OCI-LY7 (cell line): ENCODE data around the gene PLXDC2. TPM values are rescaled to one million over a fixed set of nuclear protein-coding genes. Genes with fewer than 3 reads are reported as not detected.

Source experiments
- BruUV-seq: library from RNA; stranded (reverse); fragments of 400-500 nt; replicated peaks from 2 replicates; lab custom pipeline; 2021; lab: Mats Ljungman, UMichigan
- CTCF ChIA-PET: fragments of 300-600 bp; sonication (Branson Sonifier 250); formaldehyde crosslinking; loops from one replicate; lab custom pipeline; 2022; ENCODE audit warnings: antibody characterized with exemption; ENCODE audit not compliant: unreplicated experiment; lab: Charles Lee
- POLR2A ChIA-PET: fragments of 300-600 bp; sonication (Branson Sonifier 250); formaldehyde crosslinking; loops from one replicate; lab custom pipeline; 2022; ENCODE audit warnings: antibody characterized with exemption; lab: Charles Lee
- DNase-seq: peaks from one replicate; pipeline ENCODE4 v3.0.0-alpha.2; 2015; ENCODE audit warnings: low spot score
- H2AFZ ChIP-seq: fragments of 200-600 bp; sonication (generic), shearing (Covaris generic); 2 replicates; pipeline ENCODE4 v1.6.1; 2014; ENCODE audit warnings: mild to moderate bottlenecking, antibody characterized with exemption, low read length, moderate library complexity
- H3K27ac ChIP-seq: fragments of 200-600 bp; sonication (generic); 2 replicates; pipeline ENCODE4 v1.5.1; 2014; ENCODE audit warnings: mixed run types, low read depth, mild to moderate bottlenecking, moderate library complexity, low read length, inconsistent platforms; ENCODE audit not compliant: poor library complexity, severe bottlenecking
- H3K36me3 ChIP-seq: fragments of 200-600 bp; sonication (generic); 2 replicates; pipeline ENCODE4 v1.6.1; 2014; ENCODE audit warnings: mild to moderate bottlenecking, antibody characterized with exemption, low read length, moderate library complexity, mixed read lengths; ENCODE audit not compliant: insufficient read depth
- H3K4me1 ChIP-seq: fragments of 200-600 bp; sonication (generic); 2 replicates; pipeline ENCODE4 v1.5.1; 2014; ENCODE audit warnings: mild to moderate bottlenecking, low read length; ENCODE audit not compliant: insufficient read depth, poor library complexity, severe bottlenecking
- H3K4me2 ChIP-seq: fragments of 200-600 bp; sonication (generic); 2 replicates; pipeline ENCODE4 v1.6.1; 2014; ENCODE audit warnings: mild to moderate bottlenecking, low read length
- H3K4me3 ChIP-seq: fragments of 200-600 bp; sonication (generic); 2 replicates; pipeline ENCODE4 v1.5.1; 2014; ENCODE audit warnings: mild to moderate bottlenecking, low read depth, low read length; ENCODE audit not compliant: poor library complexity, severe bottlenecking
- H3K79me2 ChIP-seq: fragments of 200-600 bp; sonication (generic); 2 replicates; pipeline ENCODE4 v1.6.1; 2016; ENCODE audit warnings: low read depth, mild to moderate bottlenecking, low read length, moderate library complexity, mixed read lengths; ENCODE audit not compliant: insufficient read depth
- H3K9me2 ChIP-seq: fragments of 200-600 bp; sonication (generic); 2 replicates; pipeline ENCODE4 v1.6.1; 2016; ENCODE audit warnings: mild to moderate bottlenecking, low read length, mixed read lengths; ENCODE audit not compliant: insufficient read depth
- H3K9me3 ChIP-seq: fragments of 200-600 bp; sonication (generic); 2 replicates; pipeline ENCODE4 v1.6.1; 2014; ENCODE audit warnings: mild to moderate bottlenecking, mixed run types, low read length, mixed read lengths
- H4K20me1 ChIP-seq: fragments of 200-600 bp; sonication (generic); 2 replicates; pipeline ENCODE4 v1.6.1; 2014; ENCODE audit warnings: mild to moderate bottlenecking, antibody characterized with exemption, low read length, moderate library complexity, mixed read lengths; ENCODE audit not compliant: insufficient read depth
- EZH2phosphoT487 ChIP-seq: fragments of 200-600 bp; sonication (generic); IDR thresholded peaks from 2 replicates; pipeline ENCODE4 v1.6.1; 2018; ENCODE audit warnings: low read depth, borderline replicate concordance, mild to moderate bottlenecking, mixed run types, antibody characterized with exemption, low read length, moderate library complexity, mixed read lengths
- intact Hi-C: fragments of 100-400 bp; cut with micrococcal nuclease; formaldehyde crosslinking; loops from one replicate; pipeline ENCODE4 v1.10.0; 2022; ENCODE audit not compliant: unreplicated experiment
- total RNA-seq, 2 experiments: library from RNA; depleted of rRNA in 1 of 2; stranded (reverse); fragments of >200 nt in 1 of 2; shearing (Covaris generic) in 1 of 2; gene quantifications; 2 replicates each; pipeline ENCODE4 v1.2.3, GENCODE V29; 2014 to 2022
- TF ChIP-seq, protein P1 (sequence below): fragments of 200-600 bp; sonication (generic); conservative IDR thresholded peaks from 2 replicates; pipeline ENCODE4 v1.5.1; 2014; ENCODE audit warnings: mild to moderate bottlenecking, antibody characterized with exemption, low read length, moderate library complexity, mixed read lengths

The PLXDC2 gene
- total RNA-seq, 2 experiments from 2014 or later: not detected

GRCh38 chr10:19785366-19785765, 30.9 kb upstream of the PLXDC2 start:
- no peaks in the 10 kb centered on the region for H3K9me2 ChIP-seq
- no peak for TF ChIP-seq EZH2phosphoT487
- TF ChIP-seq, protein P1, sequence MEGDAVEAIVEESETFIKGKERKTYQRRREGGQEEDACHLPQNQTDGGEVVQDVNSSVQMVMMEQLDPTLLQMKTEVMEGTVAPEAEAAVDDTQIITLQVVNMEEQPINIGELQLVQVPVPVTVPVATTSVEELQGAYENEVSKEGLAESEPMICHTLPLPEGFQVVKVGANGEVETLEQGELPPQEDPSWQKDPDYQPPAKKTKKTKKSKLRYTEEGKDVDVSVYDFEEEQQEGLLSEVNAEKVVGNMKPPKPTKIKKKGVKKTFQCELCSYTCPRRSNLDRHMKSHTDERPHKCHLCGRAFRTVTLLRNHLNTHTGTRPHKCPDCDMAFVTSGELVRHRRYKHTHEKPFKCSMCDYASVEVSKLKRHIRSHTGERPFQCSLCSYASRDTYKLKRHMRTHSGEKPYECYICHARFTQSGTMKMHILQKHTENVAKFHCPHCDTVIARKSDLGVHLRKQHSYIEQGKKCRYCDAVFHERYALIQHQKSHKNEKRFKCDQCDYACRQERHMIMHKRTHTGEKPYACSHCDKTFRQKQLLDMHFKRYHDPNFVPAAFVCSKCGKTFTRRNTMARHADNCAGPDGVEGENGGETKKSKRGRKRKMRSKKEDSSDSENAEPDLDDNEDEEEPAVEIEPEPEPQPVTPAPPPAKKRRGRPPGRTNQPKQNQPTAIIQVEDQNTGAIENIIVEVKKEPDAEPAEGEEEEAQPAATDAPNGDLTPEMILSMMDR: no peak
- H4K20me1 ChIP-seq: no peaks in the 10 kb centered on the region
- H3K36me3 ChIP-seq: no peaks in the 10 kb centered on the region
- H3K9me3 ChIP-seq: no peaks in the 10 kb centered on the region
- no peak overlapping the region for H2AFZ ChIP-seq
- no peak overlapping the region for H3K4me3 ChIP-seq
- H3K27ac ChIP-seq: no peak overlapping the region
- ChIA-PET POLR2A (no interaction called here), CTCF (no interaction called here)
- H3K4me1 ChIP-seq: no peaks in the 10 kb centered on the region
- BruUV-seq: no TSS peak
- intact Hi-C loops: no loop called here
- no peak overlapping the region for H3K4me2 ChIP-seq
- no peak for DNase-seq
- no peaks in the 10 kb centered on the region for H3K79me2 ChIP-seq

- peak; percentile 30 for DNase-seq
- H3K4me3 ChIP-seq: no peak overlapping the region
- CTCF ChIA-PET: no interaction called here
- H4K20me1 ChIP-seq: no peaks in the 10 kb centered on the region
- intact Hi-C loops: no loop called here
- no peak overlapping the region for H3K4me2 ChIP-seq
- no peak for TF ChIP-seq EZH2phosphoT487
- TF ChIP-seq, protein P1: peak; percentile 91
- H3K79me2 ChIP-seq: no peaks in the 10 kb centered on the region
- H2AFZ ChIP-seq: no peak overlapping the region
- no TSS peak for BruUV-seq
- H3K36me3 ChIP-seq: no peaks in the 10 kb centered on the region
- H3K9me3 ChIP-seq: no peaks in the 10 kb centered on the region
- no peaks in the 10 kb centered on the region for H3K9me2 ChIP-seq
- H3K27ac ChIP-seq: no peak overlapping the region
- H3K4me1 ChIP-seq: no peaks in the 10 kb centered on the region
- POLR2A ChIA-PET: interaction anchor here (0.6 kb wide), 1 partner anchor 1655 kb away, joined by 4 read pairs; no protein-coding TSS in a partner anchor
Observed at GRCh38 chr10:19788075-19788686, 28.1 kb upstream of the PLXDC2 start.

DNA sequence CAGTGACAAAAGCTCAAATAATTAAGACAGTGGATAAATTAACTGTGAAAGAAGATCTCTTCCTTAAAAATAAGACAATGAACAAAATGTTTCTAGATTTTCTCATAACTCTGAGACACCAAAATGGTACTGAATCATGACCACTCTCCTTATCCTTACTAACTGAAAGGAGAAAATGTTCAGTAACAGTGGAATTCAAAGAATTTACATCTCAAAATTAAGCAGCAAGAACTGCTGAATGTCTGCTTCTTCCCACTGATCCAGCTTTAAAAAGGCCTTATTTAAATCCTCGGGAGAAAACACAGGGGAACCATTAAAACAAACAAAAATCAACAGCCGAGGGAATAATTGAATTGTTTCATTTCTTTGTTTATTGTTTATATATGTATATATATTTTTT, 27.3 kb upstream of the PLXDC2 start:
- Histone ChIP-seq H3K4me1 (no peaks in the 10 kb centered on the region), H4K20me1 (no peaks in the 10 kb centered on the region), H2AFZ (no peak overlapping the region), H3K27ac (no peak overlapping the region), H3K9me3 (no peaks in the 10 kb centered on the region), H3K9me2 (no peaks in the 10 kb centered on the region), H3K4me3 (no peak overlapping the region), H3K36me3 (no peaks in the 10 kb centered on the region), H3K79me2 (no peaks in the 10 kb centered on the region), H3K4me2 (no peak overlapping the region)
- CTCF ChIA-PET: no interaction called here
- no peak for DNase-seq
- POLR2A ChIA-PET: interaction anchor here (0.6 to 0.7 kb wide), 5 partner anchors 38 to 1654 kb away, joined by 3 to 6 read pairs (median 5); no protein-coding TSS in a partner anchor
- no TSS peak for BruUV-seq
- intact Hi-C loops: no loop called here
- TF ChIP-seq, protein P1: no peak
- no peak for TF ChIP-seq EZH2phosphoT487
